Thymus (tissue), 11 donors: Measurements from ENCODE around the gene CTSZ. TPM values are rescaled to one million over a fixed set of nuclear protein-coding genes. Genes with fewer than 3 reads are reported as not detected.

ENCODE experiments used
- DNase-seq, 9 donors: peaks; one replicate each; pipeline ENCODE4 v3.0.0-alpha.2; 2013; ENCODE audit warnings: low spot score in 9 of 9, low read depth in 6 of 9, missing footprints in 1 of 9
- H3K27ac ChIP-seq, 2 donors: one replicate each; pipeline ENCODE4 v1.5.1; 2013; ENCODE audit warnings: control low read depth in 1 of 2, low read depth in 1 of 2, low read length in 1 of 2, mild to moderate bottlenecking in 1 of 2, moderate library complexity in 1 of 2
- H3K27me3 ChIP-seq, 2 donors: one replicate each; pipeline ENCODE4 v1.5.1; 2013; ENCODE audit warnings: low read length in 1 of 2; ENCODE audit not compliant: control insufficient read depth in 2 of 2, insufficient read depth in 1 of 2
- H3K36me3 ChIP-seq, 2 donors: one replicate each; pipeline ENCODE4 v1.5.1; 2013; ENCODE audit warnings: low read length in 1 of 2, mild to moderate bottlenecking in 1 of 2, moderate library complexity in 1 of 2; ENCODE audit not compliant: control insufficient read depth in 2 of 2, insufficient read depth in 2 of 2
- H3K4me1 ChIP-seq, 2 donors: one replicate each; pipeline ENCODE4 v1.5.1; 2013; ENCODE audit warnings: low read length in 2 of 2; ENCODE audit not compliant: control insufficient read depth in 2 of 2, insufficient read depth in 2 of 2
- H3K4me3 ChIP-seq, 2 donors: one replicate each; pipeline ENCODE4 v1.5.1; 2013; ENCODE audit warnings: low read length in 2 of 2, control low read depth in 1 of 2, mild to moderate bottlenecking in 1 of 2
- H3K9me3 ChIP-seq, 2 donors: one replicate each; pipeline ENCODE4 v1.5.1; 2013; ENCODE audit warnings: low read length in 1 of 2, mild to moderate bottlenecking in 1 of 2; ENCODE audit not compliant: control insufficient read depth in 2 of 2, insufficient read depth in 1 of 2
- WGBS: extraction: QIAGEN DNeasy Blood & Tissue Kit; methylation state at CpG from one replicate; pipeline ENCODE4 v1.1.7; 2013; 5-methylcytosine and 5-hydroxymethylcytosine counted together
- polyA plus RNA-seq: library from polyadenylated mRNA; stranded (reverse); fragments of 200-250 nt; gene quantifications from one replicate; pipeline ENCODE4 v1.2.3, GENCODE V29; 2013
- total RNA-seq: library from RNA; stranded (reverse); fragments of 120-200 nt; gene quantifications from one replicate; pipeline ENCODE4 v1.2.4, GENCODE V29; 2013
- donor health status: healthy.

The CTSZ gene
- total and polyA plus RNA-seq, 2 donors: 64.2 to 134 TPM

GRCh38 chr20:59026904-59027740 is 20.1 kb upstream of the CTSZ start:
- no peaks in the 10 kb centered on the region for H3K9me3 ChIP-seq
- 97% methylated on average over 5 of the region's 5 CpGs for WGBS
- H3K4me3 ChIP-seq: no peak overlapping the region
- H3K27me3 ChIP-seq: no peaks in the 10 kb centered on the region
- H3K27ac ChIP-seq: no peak overlapping the region
- H3K36me3 ChIP-seq: peaks cover 41 to 74% of the 10 kb centered on the region in 2 donors
- no peak for DNase-seq
- peaks cover 10% of the 10 kb centered on the region in 2 donors for H3K4me1 ChIP-seq

- no peaks in the 10 kb centered on the region for H3K4me1 ChIP-seq
- peaks cover 41 to 71% of the 10 kb centered on the region in 2 donors for H3K36me3 ChIP-seq
- no peak overlapping the region for H3K4me3 ChIP-seq
- H3K27ac ChIP-seq: no peak overlapping the region
- 99% methylated on average over 4 of the region's 4 CpGs for WGBS
- DNase-seq: no peak
- no peaks in the 10 kb centered on the region for H3K9me3 ChIP-seq
- no peaks in the 10 kb centered on the region for H3K27me3 ChIP-seq
These were observed 18.5 kb upstream of the CTSZ start for GRCh38 chr20:59025511-59025910.

- H3K9me3 ChIP-seq: no peaks in the 10 kb centered on the region
- 96% methylated on average over 2 of the region's 2 CpGs for WGBS
- DNase-seq: no peak
- H3K36me3 ChIP-seq: peaks cover 41 to 69% of the 10 kb centered on the region in 2 donors
- H3K4me3 ChIP-seq: no peak overlapping the region
- no peaks in the 10 kb centered on the region for H3K27me3 ChIP-seq
- no peaks in the 10 kb centered on the region for H3K4me1 ChIP-seq
- H3K27ac ChIP-seq: no peak overlapping the region
These were observed 18.0 kb upstream of the CTSZ start for GRCh38 chr20:59025086-59025485.

GRCh38 chr20:59024111-59024530 is 17.1 kb upstream of the CTSZ start:
- no peak for DNase-seq
- Histone ChIP-seq H3K27me3 (no peaks in the 10 kb centered on the region), H3K9me3 (no peaks in the 10 kb centered on the region), H3K36me3 (peaks cover 41 to 60% of the 10 kb centered on the region in 2 donors), H3K4me1 (no peaks in the 10 kb centered on the region), H3K4me3 (no peak overlapping the region), H3K27ac (no peak overlapping the region)
- WGBS: over 99% methylated on average over 24 of the region's 24 CpGs

GRCh38 chr20:59023616-59024015 is 16.6 kb upstream of the CTSZ start:
- Histone ChIP-seq H3K4me1 (no peaks in the 10 kb centered on the region), H3K27ac (no peak overlapping the region), H3K36me3 (peaks cover 36 to 55% of the 10 kb centered on the region in 2 donors), H3K4me3 (no peak overlapping the region), H3K9me3 (no peaks in the 10 kb centered on the region), H3K27me3 (no peaks in the 10 kb centered on the region)
- WGBS: 99% methylated on average over 13 of the region's 13 CpGs
- DNase-seq: no peak

- WGBS: 97% methylated on average over 15 of the region's 15 CpGs
- DNase-seq: no peak
- H3K27ac ChIP-seq: no peak overlapping the region
- no peaks in the 10 kb centered on the region for H3K9me3 ChIP-seq
- no peaks in the 10 kb centered on the region for H3K27me3 ChIP-seq
- H3K36me3 ChIP-seq: peaks cover 37 to 47% of the 10 kb centered on the region in 2 donors
- H3K4me1 ChIP-seq: peaks cover under 1 to 3% of the 10 kb centered on the region in 2 donors
- no peak overlapping the region for H3K4me3 ChIP-seq
These were observed 15.7 kb upstream of the CTSZ start for GRCh38 chr20:59022754-59023153.

GRCh38 chr20:59020938-59021551 is 14.0 kb upstream of the CTSZ start:
- no peak for DNase-seq
- Histone ChIP-seq H3K4me1 (peaks cover 17 to 20% of the 10 kb centered on the region in 2 donors), H3K4me3 (no peak overlapping the region), H3K9me3 (no peaks in the 10 kb centered on the region), H3K27ac (no peak overlapping the region), H3K36me3 (peaks cover 31 to 36% of the 10 kb centered on the region in 2 donors), H3K27me3 (no peaks in the 10 kb centered on the region)
- WGBS: 94% methylated on average over 5 of the region's 5 CpGs

GRCh38 chr20:59019217-59019616 is 12.2 kb upstream of the CTSZ start, which contains the start of gene TUBB1:
TUBB1 (plus strand) TSS chr20:59019429; CDS start chr20:59019523, 94 bp downstream.
- Histone ChIP-seq H3K4me1 (peaks cover 36 to 38% of the 10 kb centered on the region in 2 donors), H3K27me3 (no peaks in the 10 kb centered on the region), H3K36me3 (peaks cover 18 to 20% of the 10 kb centered on the region in 2 donors), H3K27ac (no peak within 1 kb of the TSS), H3K9me3 (no peaks in the 10 kb centered on the region), H3K4me3 (no peak within 1 kb of the TSS)
- no peak for DNase-seq
- 98% methylated on average over 5 of the region's 5 CpGs for WGBS

- no peak for DNase-seq
- Histone ChIP-seq H3K36me3 (peaks cover 14 to 16% of the 10 kb centered on the region in 2 donors), H3K27ac (no peak overlapping the region), H3K9me3 (no peaks in the 10 kb centered on the region), H3K27me3 (no peaks in the 10 kb centered on the region), H3K4me3 (no peak overlapping the region), H3K4me1 (peaks cover 40 to 42% of the 10 kb centered on the region in 2 donors)
- 96% methylated on average over 10 of the region's 10 CpGs for WGBS
These were observed 11.8 kb upstream of the CTSZ start for GRCh38 chr20:59018817-59019216.
